AG04449 (cell line): Measurements from ENCODE around the gene DENND4B.

ENCODE experiments used
- CTCF ChIA-PET: fragments of 350-600 bp; formaldehyde crosslinking; extraction: SDS; loops from one replicate; lab custom pipeline; 2021; ENCODE audit warnings: antibody characterized with exemption; lab: Yijun Ruan, JAX
- POLR2A ChIA-PET: fragments of 400-600, 350-600 bp; formaldehyde crosslinking; extraction: SDS; loops from one replicate; lab custom pipeline; 2020; ENCODE audit warnings: antibody characterized with exemption, inconsistent platforms; lab: Yijun Ruan, JAX
- DNase-seq: peaks from one replicate; pipeline ENCODE4 v3.0.0-alpha.2; 2010; ENCODE audit warnings: low read depth, low spot score
- H3K4me3 ChIP-seq: 2 replicates; pipeline ENCODE4 v1.5.1; 2011; ENCODE audit warnings: low read depth, mild to moderate bottlenecking, control low read depth, low read length
- CTCF ChIP-seq: IDR thresholded peaks from one replicate; pipeline ENCODE4 v1.5.1; 2011; ENCODE audit warnings: mild to moderate bottlenecking, moderate library complexity, low read length, control low read depth, inconsistent platforms; ENCODE audit not compliant: insufficient read depth; ENCODE audit errors: missing control alignments

The DENND4B gene

GRCh38 chr1:153933430-153933829 is 13.1 kb downstream of the DENND4B start:
- DNase-seq = no peak
- H3K4me3 ChIP-seq = no peak overlapping the region
- POLR2A ChIA-PET = interaction anchor here (0.6 kb wide), 1 partner anchor 23 kb away, joined by 3 read pairs; no protein-coding TSS in a partner anchor
- no peak for TF ChIP-seq CTCF
- CTCF ChIA-PET = no interaction called here

- DNase-seq = no peak
- ChIA-PET POLR2A (no interaction called here), CTCF (interaction anchor here (0.8 to 0.9 kb wide), 2 partner anchors 9 to 11 kb away, joined by 3 to 4 read pairs; no protein-coding TSS in a partner anchor)
- TF ChIP-seq CTCF = no peak
- no peak overlapping the region for H3K4me3 ChIP-seq
Measured at GRCh38 chr1:153932156-153933131, 14.1 kb downstream of the DENND4B start.

GRCh38 chr1:153929981-153930948 is 16.3 kb downstream of the DENND4B start:
- TF ChIP-seq CTCF = no peak
- H3K4me3 ChIP-seq = no peak overlapping the region
- POLR2A ChIA-PET = no interaction called here
- CTCF ChIA-PET = interaction anchor here (1.0 to 3.3 kb wide), 3 partner anchors 8 to 26 kb away, joined by 3 to 25 read pairs (median 5); partner anchors contain the start of gene DENND4B
- no peak for DNase-seq

DNA sequence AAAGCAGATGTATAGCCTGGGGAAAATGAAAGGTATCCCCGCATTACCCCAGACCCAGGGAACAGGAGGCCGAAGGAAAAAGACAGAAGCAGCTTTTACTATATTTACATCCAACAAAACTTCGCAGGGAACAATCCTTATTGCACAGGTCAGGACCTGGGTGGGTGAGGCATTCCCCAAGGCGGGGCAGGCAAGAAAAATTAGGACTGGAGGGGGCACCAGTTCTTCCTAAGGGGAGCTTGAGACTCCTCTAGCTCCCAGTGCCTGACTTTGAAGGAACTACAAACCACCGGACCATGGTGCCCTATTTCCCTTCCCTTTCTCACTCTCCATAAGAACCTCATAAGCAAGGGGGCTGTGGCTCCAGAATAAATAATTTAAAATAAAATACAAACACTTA is 17.1 kb downstream of the DENND4B start:
- TF ChIP-seq CTCF = no peak
- no peak overlapping the region for H3K4me3 ChIP-seq
- no peak for DNase-seq
- ChIA-PET CTCF (interaction anchor here (1.0 to 3.3 kb wide), 4 partner anchors 9 to 48 kb away, joined by 3 to 25 read pairs (median 4); partner anchors contain the start of gene DENND4B), POLR2A (no interaction called here)

GRCh38 chr1:153928791-153929341 is 17.7 kb downstream of the DENND4B start:
- TF ChIP-seq CTCF = no peak
- ChIA-PET POLR2A (interaction anchor here (1.1 kb wide), 1 partner anchor 12 kb away, joined by 5 read pairs; no protein-coding TSS in a partner anchor), CTCF (interaction anchor here (1.3 to 3.3 kb wide), 4 partner anchors 12 to 57 kb away, joined by 3 to 25 read pairs (median 6); partner anchors contain the start of genes DENND4B and RAB13)
- no peak for DNase-seq
- H3K4me3 ChIP-seq = no peak overlapping the region
